GM12892 (cell line): ENCODE results near the gene AHCTF1.

ENCODE experiments used
- POLR2A ChIP-seq: IDR thresholded peaks from 2 replicates; pipeline ENCODE4 v1.6.1; 2011; ENCODE audit warnings: low read depth, low read length, control low read depth
- POLR2AphosphoS5 ChIP-seq: IDR thresholded peaks from 2 replicates; pipeline ENCODE4 v1.6.1; 2011; ENCODE audit warnings: low read depth, low read length, control low read depth

DNA sequence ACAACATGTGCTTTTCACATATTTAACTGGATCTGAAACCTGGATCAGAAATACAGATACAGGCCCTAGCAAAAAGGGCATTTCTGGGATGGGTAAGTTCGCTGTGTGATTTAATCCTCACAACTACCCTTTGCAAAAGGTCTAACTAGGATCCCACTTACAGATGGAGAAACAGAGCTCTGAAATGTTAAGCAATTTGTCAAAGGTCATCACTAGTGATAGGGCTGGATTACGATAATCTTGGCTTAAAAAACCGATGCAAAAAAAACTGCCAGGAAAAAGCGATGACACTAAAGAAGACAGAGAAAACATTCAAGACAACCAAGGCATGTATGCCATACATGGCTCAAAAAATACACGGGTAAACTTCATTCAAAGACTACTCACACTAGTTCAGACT, 29.9 kb downstream of the AHCTF1 start:
- TF ChIP-seq POLR2AphosphoS5 (no peak), POLR2A (no peak)
